Mucosa of gallbladder (tissue), 1 donor: ENCODE measurements around the gene ECE1. TPM values are rescaled to one million over a fixed set of nuclear protein-coding genes. Genes with fewer than 3 reads are reported as not detected.

Source experiments
- DNase-seq: peaks from one replicate; pipeline ENCODE4 v3.0.0-alpha.2; 2020; ENCODE audit warnings: low spot score
- total RNA-seq: library from RNA; stranded (reverse); gene quantifications from one replicate; pipeline ENCODE4 v1.2.1, GENCODE V29; 2021
- donor health status: DM: no; HTN: no; CAD: no.

Gene ECE1
- total RNA-seq, 1 donor from 2014 or later, result 140 TPM

- no peak for DNase-seq
Measured at GRCh38 chr1:21325731-21326387, 35.6 kb upstream of the ECE1 start.

GRCh38 chr1:21325231-21325718 is 35.0 kb upstream of the ECE1 start:
- DNase-seq, result no peak

GRCh38 chr1:21324368-21325141 is 34.3 kb upstream of the ECE1 start:
- DNase-seq, result peak; percentile 87

GRCh38 chr1:21323091-21323490 is 32.8 kb upstream of the ECE1 start:
- no peak for DNase-seq

- DNase-seq, result no peak
Measured at GRCh38 chr1:21322681-21323016, 32.4 kb upstream of the ECE1 start.

GRCh38 chr1:21321963-21322680 is 31.9 kb upstream of the ECE1 start:
- no peak for DNase-seq

- DNase-seq, result no peak
Measured at GRCh38 chr1:21320410-21321108, 30.3 kb upstream of the ECE1 start.

GRCh38 chr1:21319447-21320407 is 29.5 kb upstream of the ECE1 start:
- DNase-seq, result peak; percentile 89

- DNase-seq, result peak; percentile 87
Measured at GRCh38 chr1:21318714-21319159, 28.5 kb upstream of the ECE1 start.

GRCh38 chr1:21318057-21318713 is 27.9 kb upstream of the ECE1 start:
- no peak for DNase-seq

GRCh38 chr1:21317690-21318043 is 27.4 kb upstream of the ECE1 start:
- no peak for DNase-seq

GRCh38 chr1:21317035-21317689 is 26.9 kb upstream of the ECE1 start:
- peak; percentile 83 for DNase-seq

- DNase-seq, result no peak
Measured at GRCh38 chr1:21314743-21315396, 24.6 kb upstream of the ECE1 start.

- no peak for DNase-seq
Measured at GRCh38 chr1:21313886-21314721, 23.8 kb upstream of the ECE1 start.

- DNase-seq, result no peak
Measured at GRCh38 chr1:21313203-21313885, 23.1 kb upstream of the ECE1 start.

- no peak for DNase-seq
Measured at GRCh38 chr1:21312407-21312992, 22.2 kb upstream of the ECE1 start.

GRCh38 chr1:21311016-21311415 is 20.8 kb upstream of the ECE1 start:
- no peak for DNase-seq
